HG02852 (cell line): ENCODE results near the gene IHH.

Experiments
- ATAC-seq: cut with Tn5 transposase; IDR thresholded peaks from one replicate; pipeline ENCODE4 v1.9.1; 2021; ENCODE audit warnings: mild to moderate bottlenecking, moderate library complexity; ENCODE audit not compliant: unreplicated experiment

The IHH gene

DNA sequence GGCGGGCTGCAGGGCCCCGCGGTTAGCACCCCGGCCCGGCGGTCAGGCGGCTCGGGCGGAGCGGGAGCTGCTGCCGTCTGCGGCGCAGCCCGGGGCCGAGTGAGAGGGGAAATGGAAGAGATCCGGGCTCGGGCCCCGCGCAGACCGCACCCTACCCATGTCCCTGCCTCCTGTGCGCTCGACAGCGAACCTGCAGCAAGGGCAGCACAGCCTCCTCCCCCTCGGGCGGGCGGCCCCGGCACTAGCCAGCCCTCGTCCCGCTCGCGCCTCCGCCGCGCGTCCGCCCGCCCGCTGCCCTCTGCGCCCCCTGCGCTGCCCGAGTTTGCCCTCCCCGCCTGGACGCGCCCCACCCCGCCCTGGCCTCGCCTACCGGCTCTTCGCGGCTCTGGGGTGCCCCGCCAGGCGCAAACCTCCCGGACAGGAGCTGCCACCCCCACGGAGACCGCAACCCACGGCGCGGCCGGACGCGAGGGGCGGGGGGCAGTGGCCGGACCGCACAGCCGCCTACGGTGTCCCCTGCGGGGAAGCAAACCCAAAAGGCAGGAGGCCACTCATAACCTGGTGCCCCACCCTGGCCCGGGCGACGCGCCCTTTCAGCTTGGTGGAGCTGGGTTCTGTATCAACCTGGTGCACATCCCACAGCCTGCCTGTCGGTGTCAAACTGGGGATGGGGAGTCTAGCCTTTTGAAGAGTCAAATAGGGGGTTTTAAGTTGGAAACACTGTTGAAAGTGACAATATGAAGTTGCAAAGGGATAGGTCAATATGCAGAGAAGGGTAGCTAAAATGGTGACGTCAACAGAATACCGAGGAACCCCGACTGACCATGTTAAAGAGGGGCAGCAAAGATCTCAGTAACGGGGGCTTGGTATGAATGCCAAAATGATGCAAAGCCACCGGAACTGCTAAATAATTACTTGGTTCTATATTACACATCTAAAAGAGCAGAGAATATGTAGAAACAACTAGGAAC is at the start of gene IHH:
TSS of gene IHH (minus strand) at position 101 of the 971 bp plus-strand sequence. CDS start 454 bp downstream, outside the sequence.
- ATAC-seq: no peak

DNA sequence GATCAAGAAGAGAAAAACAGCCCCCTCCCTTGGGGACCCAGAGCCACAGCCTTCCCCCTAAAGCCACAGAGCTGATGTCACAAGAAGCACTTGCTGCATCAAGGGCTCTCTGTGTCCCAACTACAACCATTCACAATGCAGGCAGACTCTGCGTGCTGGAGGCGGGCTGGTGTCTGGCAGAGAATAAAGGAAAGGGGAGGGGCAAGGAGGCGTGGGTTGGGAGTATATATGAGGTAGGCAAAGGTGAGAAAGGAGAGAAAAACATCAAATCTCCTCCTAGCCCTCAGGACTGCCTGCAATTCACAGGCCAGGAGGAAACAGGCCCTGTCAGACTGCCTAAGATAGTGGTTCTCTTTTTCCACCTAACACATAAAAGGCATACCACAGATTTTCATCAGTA is 48.8 kb upstream of the IHH start:
- no peak for ATAC-seq

DNA sequence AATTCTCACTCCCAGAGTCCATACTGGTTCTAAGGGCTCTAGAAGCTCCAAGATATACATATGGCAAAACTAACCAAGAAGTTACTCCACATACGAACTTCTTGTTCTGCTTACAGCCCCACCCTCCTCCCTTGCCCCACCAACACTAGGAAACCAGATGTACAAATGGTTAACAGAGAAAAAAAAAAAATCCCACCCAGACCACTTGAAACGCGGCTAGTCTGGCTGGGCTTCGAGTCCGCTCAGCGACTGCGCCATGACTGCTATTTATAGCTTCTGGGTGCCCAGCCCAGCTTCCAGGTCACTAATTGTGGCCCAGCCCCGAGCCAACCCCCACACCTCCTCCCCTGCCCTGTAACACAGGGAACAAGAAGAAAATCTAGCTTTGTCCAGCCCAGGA is 47.0 kb upstream of the IHH start:
- no peak for ATAC-seq

DNA sequence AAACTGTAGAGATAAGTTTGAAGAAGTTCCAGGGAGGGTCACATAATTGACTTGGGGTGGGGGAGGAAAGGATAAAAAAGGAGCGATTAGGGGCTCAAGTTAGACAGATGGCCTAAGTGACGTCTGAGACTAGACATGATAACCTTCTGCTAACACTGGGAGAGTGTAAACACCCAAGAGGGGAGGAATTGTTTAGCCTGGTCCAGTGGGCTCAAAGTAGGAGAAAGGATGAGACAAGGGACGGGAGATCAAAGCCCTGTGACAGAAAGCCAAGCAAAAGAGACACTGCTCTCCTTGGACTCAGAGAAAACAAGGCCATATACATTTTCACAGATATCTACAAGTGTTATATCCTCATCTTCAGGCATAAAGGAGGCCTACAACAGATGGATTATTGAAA is 45.5 kb upstream of the IHH start:
- no peak for ATAC-seq

DNA sequence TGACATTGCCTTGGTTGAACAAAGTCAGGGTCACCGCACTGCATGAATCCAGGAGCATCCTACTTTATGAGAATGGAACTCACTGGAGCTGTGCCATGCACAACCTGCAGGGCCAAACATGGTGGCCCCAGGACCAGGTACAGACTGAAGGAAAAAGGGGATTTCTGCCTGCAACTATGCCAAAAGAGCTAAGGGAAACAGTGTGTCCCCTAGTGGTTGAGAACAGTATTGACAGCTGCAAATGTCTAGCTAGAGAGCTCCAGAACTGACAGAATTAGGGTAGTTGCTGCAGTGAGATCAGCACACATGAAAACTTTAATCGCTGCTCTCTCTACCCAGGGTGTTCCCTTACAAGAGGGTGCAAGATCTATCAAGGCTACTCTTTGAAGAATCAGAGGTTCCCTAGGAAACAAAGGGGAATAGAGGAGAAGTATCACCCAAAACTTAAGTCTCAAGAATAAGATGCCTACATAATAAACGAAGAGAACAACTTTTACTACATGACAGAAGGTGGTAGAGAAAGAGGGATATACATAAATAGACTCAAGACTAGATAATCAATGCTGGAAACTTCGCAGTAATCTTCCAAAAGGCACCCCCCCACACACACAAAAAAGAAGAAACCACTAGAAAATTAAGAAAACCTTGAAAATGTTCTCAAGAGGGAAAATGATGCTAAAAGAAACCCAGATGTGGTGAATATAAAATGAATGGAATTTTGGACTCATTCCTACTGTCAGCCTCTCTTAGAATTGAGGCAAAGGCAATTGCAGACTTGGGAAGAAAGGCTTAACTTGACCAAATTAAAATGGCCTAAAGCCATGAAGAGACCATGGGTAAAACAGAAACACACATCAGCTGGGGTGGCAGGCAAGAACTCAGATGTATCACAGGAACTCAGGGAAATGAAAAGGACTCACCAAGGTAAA is 43.6 kb upstream of the IHH start:
- no peak for ATAC-seq

DNA sequence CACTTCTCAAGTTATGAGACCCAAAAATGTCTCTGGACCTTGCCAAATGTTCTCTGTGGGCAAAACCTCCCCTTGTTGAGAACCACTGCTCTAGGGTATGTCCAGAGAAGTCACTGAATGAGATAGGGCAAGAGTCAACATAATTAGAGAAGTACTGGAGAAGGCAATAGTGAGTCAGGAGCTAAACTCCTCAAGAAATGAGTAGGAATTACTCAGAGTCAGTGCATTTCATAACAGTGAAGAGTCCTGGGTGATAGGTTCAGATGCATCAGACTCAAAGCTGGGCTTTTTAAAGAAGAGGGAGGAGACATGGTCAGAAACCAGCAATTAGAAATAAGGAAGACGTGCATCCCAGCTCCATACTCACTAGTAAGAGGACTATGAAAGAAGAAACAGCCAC is 38.6 kb upstream of the IHH start:
- no peak for ATAC-seq

DNA sequence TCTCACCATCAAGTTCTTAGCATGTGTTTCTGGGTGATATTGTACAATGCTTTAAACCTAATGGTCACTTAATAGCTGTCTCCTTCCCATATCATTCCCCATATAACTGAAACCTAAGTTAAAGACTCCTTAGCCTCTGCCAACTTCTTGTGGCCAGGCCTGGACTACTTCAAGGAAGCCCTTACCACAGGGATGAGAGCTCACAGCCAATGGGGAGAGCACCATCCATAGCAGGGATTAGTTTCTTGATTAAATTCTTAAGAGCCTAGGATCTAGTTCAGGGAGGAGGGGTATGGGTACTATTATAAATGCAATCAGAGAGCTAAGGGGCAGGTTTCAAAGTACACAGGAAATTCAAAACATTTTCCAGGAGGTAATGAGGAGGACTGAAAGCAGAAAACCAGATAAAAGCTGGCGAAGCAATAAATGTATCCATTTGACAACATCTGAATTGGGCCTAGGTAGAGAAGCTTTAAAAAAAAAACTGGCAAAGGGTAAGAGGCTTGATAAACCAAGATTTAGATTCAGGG is 34.8 kb upstream of the IHH start:
- no peak for ATAC-seq

DNA sequence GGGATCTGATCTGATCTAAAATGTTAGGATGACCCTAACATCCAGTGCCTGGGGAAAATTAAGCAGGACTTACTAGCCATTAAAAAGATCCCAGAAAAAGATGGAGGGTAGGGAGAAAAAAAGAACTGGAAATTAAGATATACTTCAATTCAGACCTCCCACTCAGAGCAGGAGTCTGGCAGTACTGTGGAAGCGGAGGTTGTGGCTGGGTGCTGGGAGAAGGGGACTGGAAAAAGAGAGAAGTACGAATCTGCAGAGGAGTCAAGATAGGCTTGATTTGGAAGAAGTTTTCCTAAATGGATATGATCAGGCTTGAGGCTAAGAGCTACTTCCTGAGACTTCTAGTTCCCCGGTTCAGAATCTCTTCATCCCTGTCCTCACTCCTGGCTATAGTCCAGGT is 33.5 kb upstream of the IHH start:
- no peak for ATAC-seq

DNA sequence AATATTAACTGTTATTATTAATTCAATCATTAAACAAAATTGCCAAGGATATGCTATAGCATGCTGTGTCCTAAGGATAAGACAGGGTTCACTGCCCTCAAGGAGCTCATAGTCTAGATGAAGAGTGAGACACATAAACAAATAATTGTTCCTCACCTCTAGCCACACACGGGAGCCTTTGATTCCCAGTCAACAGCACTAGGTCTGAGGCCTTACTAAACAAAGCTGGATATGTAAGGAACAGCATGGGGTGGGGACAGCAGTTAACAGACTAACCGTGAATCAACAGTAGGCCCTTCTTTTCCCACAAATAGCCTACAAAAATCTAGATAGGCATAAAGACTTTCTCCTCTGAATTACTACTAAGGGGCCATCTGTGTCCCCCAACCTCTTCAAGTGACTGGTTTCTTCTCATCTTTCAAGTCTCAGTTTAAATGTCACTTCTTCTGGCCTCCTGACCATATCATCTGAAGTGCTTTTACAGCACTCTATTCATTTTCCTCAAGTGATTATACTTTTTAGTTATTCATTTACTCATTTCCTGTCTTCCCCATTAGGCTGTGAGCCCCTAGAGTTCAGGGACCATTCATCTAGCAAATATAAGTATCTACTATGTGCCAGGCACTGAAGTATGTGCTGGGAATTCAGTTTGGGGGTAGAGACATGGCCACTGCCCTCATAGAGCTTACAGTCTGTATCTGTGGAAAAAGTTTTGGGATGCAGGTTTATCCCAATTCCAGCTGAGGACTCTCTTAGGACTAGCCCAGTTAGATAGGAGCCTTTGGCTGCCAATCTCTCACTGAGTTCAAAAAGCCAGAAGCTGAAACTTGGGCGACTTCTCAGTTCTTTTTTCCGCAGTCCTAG is 29.9 kb upstream of the IHH start:
- no peak for ATAC-seq

DNA sequence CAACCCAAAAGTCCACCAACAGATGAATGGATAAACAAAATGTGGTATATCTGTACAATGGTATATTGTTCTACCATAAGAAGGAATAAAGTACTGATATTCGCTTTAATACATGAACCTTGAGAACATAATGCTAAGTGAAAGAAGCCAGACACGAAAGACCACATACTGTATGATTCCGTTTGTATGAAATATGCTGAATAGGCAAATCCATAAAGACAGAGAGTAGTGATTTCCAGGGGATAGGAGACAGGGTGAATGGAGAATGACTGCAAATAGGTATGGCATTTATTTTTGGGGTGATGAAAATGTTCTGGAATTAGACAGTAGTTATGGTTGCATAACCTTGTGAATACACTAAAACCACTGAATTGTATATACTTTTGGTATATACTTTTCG is 28.6 kb upstream of the IHH start:
- no peak for ATAC-seq

DNA sequence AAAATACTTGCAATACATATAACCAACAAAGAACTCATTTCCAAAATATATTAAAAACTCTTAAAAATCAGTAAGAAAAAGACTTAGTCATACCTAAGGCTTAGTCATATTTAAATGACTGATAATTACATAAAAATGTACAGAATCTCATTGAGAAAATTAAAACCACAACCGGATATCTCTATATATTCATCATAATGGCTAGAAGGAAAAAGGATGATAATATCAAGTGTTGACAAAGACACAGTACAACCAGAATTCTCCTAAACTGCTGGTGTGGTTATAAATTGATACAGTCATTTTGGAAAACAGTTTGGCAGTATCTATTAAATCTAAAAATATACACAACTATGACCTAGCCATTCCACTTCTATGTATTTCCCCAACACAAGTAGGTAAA is 27.1 kb upstream of the IHH start:
- no peak for ATAC-seq

DNA sequence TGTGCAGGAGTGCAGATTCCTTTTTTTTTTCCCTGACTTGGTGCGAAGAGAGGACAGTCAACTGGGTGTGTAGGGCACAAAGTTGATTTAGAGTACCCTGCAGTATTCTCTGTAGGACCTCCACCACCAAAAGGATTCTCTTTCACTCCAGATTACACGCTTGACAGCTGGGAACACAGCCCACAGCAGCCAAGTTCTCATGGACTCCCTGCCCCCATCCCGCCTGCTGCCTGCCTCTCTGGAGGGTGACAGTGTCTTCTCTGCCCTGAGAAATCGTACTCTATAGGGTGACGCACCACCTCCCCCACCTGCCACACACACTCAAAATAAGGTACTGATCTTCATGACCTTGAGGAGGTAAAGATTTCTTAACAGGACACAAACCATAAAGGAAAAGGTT is 26.6 kb upstream of the IHH start:
- no peak for ATAC-seq

DNA sequence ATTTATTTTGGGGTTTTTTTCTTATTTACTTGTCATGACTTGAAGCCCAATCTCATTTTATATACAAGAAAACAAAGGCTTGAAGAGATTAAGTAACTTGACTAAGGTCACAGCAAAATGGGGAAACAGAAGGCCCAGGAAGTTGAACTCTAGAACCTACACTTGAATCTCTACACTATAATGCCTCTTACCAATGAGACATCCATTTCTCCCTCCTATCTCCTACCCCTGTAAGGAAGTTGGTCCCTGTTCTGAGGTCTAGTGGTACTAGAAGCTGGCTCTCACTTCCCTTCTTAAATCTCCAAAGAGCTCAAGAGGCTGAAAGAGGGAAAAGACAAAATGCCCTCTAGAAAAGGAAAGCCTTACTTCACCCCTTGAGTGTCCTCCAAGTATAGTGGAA is 25.5 kb upstream of the IHH start:
- ATAC-seq: no peak

DNA sequence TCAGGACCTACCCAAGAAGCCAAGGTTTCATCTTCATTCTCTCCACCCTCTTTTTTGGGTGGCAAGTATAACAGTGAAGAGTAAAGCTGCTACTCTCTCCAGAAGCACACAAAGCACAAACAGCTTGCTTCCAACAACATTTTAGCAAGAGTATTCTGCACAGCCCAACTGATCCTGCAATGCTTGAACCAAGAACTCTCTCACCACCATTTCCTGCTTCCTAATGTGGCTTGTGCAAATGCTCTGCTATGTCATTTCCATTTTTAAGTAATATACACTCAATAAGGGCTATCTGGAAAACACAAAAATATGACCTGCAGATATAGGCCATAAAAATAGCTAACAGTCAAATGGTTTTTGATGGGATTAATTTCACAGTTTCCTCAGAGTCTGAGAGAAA is 24.1 kb upstream of the IHH start:
- ATAC-seq: no peak

DNA sequence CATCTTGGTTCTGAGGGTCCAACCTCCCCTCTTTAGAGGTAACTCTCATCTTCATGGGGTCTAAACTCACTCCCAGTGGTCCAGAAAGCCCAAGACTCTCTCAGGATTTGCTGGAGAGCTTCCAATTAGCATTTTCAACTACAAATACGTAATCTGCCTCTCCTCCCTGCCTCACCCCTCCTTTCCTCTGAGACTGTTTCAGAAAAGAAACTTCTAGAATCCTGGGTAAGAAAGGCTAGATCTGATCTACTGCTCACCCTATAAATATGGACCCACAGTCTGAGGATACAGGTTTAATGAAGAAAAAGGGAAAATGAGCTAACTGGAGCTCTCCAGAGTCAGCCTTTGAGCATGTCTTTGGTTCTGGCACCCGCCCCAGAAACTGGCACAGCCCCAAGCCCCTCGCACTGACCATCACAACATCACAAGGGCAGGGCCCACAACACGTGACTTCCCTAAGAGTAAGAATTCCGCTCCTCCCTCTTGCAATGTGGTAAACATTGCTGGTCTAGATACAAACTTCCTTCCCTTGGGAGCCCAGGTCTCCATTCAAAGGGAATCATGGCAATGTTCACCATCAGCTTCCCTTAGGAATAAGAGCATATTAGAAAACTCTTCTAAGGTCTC is 21.7 kb upstream of the IHH start:
- ATAC-seq: no peak

DNA sequence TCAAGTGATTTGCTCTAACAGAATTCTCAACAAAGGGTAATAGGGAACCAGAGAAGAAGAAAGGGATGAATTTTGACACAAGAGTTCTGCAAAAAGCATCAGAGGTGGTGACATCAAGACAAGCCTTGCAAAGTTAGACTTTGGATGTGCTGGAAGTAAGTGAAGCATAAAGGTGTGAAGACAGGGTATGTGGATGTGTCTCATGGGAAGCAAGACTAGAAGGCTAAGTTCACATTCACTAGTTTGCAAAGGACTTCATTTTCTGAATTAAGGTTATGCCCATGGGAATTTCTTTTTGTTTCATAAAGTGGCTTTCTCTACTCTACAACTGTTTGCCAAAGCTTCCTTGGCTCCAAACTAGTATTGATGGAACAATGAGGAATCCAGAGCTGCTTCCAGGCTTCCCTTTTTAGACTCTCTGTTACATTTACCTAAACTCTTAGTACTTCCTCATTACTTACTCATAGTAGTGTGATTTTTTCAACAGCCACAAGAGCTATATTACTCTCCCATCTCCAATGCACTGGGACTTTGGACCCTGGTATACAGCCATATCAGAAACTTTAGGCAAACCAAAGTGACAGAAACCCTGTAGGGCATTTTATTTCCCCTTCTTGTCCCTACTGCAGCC is 21.1 kb upstream of the IHH start:
- no peak for ATAC-seq

DNA sequence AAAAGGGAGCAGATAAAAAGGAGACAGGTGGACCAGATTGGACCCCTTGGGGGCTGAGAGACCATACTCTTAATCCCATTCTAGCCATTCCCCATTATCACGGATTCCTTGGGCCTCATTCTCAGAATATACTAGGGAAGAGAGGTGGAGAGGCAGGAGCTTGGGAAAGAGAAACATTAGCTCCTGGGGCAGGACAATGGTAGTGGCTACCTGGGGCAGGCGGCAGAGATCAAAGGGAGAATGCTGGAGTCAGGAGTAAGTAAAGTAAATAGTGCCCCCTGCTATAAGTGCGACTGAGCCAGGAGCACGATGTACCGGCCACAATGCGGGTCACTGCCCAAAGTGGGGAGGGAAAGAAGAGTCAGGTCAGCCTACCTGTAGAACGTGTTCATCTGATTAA is 20.4 kb upstream of the IHH start:
- no peak for ATAC-seq

DNA sequence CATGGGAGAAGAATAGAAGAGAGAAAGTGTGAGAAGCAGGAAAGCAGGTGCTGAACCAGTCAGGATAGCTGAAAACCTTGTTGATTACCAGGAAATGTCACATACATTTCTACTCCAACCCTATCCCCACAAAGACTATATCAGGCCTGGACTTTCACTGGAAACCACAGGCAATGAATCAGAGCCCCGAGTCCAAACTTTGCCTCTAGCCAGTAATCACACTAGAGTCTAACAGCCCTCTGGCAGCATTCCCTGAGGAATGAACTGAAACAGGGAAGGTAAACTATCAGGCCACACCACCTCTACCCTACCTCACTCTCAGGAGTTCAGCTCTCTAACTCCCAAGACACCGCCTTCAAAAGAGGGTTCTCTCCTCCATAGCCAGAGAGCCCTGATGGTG is 18.7 kb upstream of the IHH start:
- no peak for ATAC-seq

DNA sequence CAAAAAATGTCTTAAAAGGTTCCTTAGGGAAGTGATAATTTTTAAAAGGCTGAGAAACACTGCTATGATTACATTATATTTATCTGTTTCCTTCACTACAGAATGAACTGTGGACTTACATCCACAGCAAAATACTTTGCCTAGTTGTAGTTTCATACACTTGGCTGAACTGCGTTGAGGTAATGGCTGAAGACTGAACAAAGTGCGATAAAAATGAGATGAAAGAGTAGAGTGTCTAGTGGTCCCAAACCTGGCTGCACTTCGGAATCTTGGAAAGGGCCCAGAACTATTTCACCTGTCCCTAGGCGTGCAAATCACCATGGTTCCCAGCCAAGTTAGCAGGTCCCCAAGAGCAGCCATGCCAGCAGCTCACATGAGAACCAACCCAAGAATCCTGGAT is 18.2 kb upstream of the IHH start:
- no peak for ATAC-seq

DNA sequence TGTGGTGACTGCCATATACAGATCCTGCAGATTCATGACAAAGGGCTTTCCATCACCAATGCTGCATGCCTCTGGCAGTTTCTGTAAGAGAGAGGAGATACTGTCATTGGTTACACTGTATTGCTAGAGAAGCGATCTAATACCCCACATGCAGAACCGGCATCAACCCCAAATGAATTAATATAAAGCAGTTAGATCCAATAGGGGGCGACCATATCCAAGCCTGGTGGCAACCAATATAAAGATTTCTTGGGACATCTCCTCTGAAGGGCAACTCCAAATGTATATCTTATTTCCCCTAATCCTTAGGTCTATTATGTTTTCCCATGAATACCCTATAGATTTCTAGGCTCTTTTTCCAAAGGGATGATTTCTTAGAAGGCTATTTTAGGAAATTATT is 17.4 kb upstream of the IHH start:
- ATAC-seq: no peak
